Natural killer cell (primary cell): Measurements from ENCODE around the gene MAP2K4. TPM values are rescaled to one million over a fixed set of nuclear protein-coding genes. Genes with fewer than 3 reads are reported as not detected.
A peak's percentile ranks its signal among the peaks of the same experiment; 100 is the strongest.

ENCODE experiments used
- ATAC-seq, 3 donors: fragments of 150-1000 bp in 2 of 3; fragments of 200-7000 bp in 1 of 3; cut with Tn5 transposase; 1 replicate in 1 of 3; 2 replicates in 2 of 3; pipeline ENCODE4 v1.10.0; 2021; ENCODE audit warnings: mild to moderate bottlenecking in 2 of 3, moderate library complexity in 2 of 3
- DNase-seq, 2 donors: peaks; one replicate each; pipeline versions ENCODE4 v3.0.0 to v3.0.0-alpha.2; 2013 to 2021; ENCODE audit warnings: mixed read lengths in 1 of 2
- H3K27ac ChIP-seq: one replicate; pipeline ENCODE4 v1.5.1; 2013; ENCODE audit warnings: mild to moderate bottlenecking, low read length
- H3K27me3 ChIP-seq: one replicate; pipeline ENCODE4 v1.6.1; 2013; ENCODE audit warnings: low read length; ENCODE audit not compliant: control insufficient read depth, insufficient read depth
- H3K36me3 ChIP-seq: one replicate; pipeline ENCODE4 v1.6.1; 2013; ENCODE audit warnings: low read length; ENCODE audit not compliant: control insufficient read depth, insufficient read depth
- H3K4me1 ChIP-seq: one replicate; pipeline ENCODE4 v1.6.1; 2013; ENCODE audit warnings: low read length; ENCODE audit not compliant: control insufficient read depth, insufficient read depth
- H3K4me3 ChIP-seq: one replicate; pipeline ENCODE4 v1.5.1; 2013; ENCODE audit warnings: low read length
- H3K9me3 ChIP-seq: one replicate; pipeline ENCODE4 v1.6.1; 2013; ENCODE audit warnings: low read length; ENCODE audit not compliant: control insufficient read depth, insufficient read depth
- H3K27ac Mint-ChIP-seq, 2 donors: one replicate each; pipeline ENCODE4 v1.8.0; 2022; ENCODE audit warnings: mild to moderate bottlenecking in 2 of 2, mixed read lengths in 2 of 2, moderate library complexity in 1 of 2
- H3K27me3 Mint-ChIP-seq, 2 donors: one replicate each; pipeline ENCODE4 v1.8.0; 2022; ENCODE audit warnings: low read depth in 2 of 2, mixed read lengths in 2 of 2
- H3K36me3 Mint-ChIP-seq: one replicate; pipeline ENCODE4 v1.8.0; 2022; ENCODE audit warnings: mixed read lengths
- H3K4me1 Mint-ChIP-seq, 2 donors: one replicate each; pipeline ENCODE4 v1.8.0; 2022; ENCODE audit warnings: mixed read lengths in 2 of 2
- H3K4me3 Mint-ChIP-seq: one replicate; pipeline ENCODE4 v1.8.0; 2022; ENCODE audit warnings: mild to moderate bottlenecking, moderate library complexity, mixed read lengths
- H3K9me3 Mint-ChIP-seq, 2 donors: one replicate each; pipeline ENCODE4 v1.8.0; 2022; ENCODE audit warnings: mixed read lengths in 2 of 2
- CTCF ChIP-seq: fragments of 200-600 bp; IDR thresholded peaks from one replicate; pipeline ENCODE4 v1.8.0; 2022; ENCODE audit warnings: antibody characterized with exemption
- WGBS: methylation state at CpG from one replicate; pipeline ENCODE4 v1.1.7; 2013; ENCODE audit warnings: missing lambda C conversion rate; ENCODE audit not compliant: insufficient coverage; 5-methylcytosine and 5-hydroxymethylcytosine counted together
- intact Hi-C: fragments of 100-400 bp; cut with micrococcal nuclease; formaldehyde crosslinking; loops from one replicate; pipeline ENCODE4 v1.14.2; 2022
- total RNA-seq, 4 donors: library from RNA; stranded (reverse); fragments of 120-200 nt in 1 of 4; gene quantifications; one replicate each; pipeline versions ENCODE4 v1.2.3 to v1.2.4, GENCODE V29; 2013 to 2022

Gene MAP2K4
- total RNA-seq, 3 donors from 2014 or later (not counting 1 experiment from before 2014, with no cell fraction given), result 30.1 to 35.0 (median 33.7) TPM

GRCh38 chr17:12085076-12085949, 64.6 kb downstream of the MAP2K4 start:
- Mint-ChIP-seq H3K4me3 (no peak overlapping the region), H3K36me3 (no peaks in the 10 kb centered on the region), H3K4me1 (peaks cover 52 to 71% of the 10 kb centered on the region in 2 donors), H3K27ac (no peak overlapping the region), H3K27me3 (no peaks in the 10 kb centered on the region), H3K9me3 (no peaks in the 10 kb centered on the region)
- no peak for TF ChIP-seq CTCF
- H3K9me3 ChIP-seq, result no peaks in the 10 kb centered on the region
- no peak overlapping the region for H3K27ac ChIP-seq
- WGBS, result 98% methylated on average over 4 of the region's 4 CpGs
- H3K27me3 ChIP-seq, result no peaks in the 10 kb centered on the region
- H3K4me1 ChIP-seq, result no peaks in the 10 kb centered on the region
- intact Hi-C loops, result no loop called here
- no peak overlapping the region for H3K4me3 ChIP-seq
- no peak for DNase-seq
- no peak for ATAC-seq
- peaks cover 5% of the 10 kb centered on the region for H3K36me3 ChIP-seq

GRCh38 chr17:12088035-12088434, 67.4 kb downstream of the MAP2K4 start:
- Mint-ChIP-seq H3K36me3 (no peaks in the 10 kb centered on the region), H3K4me3 (no peak overlapping the region), H3K27me3 (no peaks in the 10 kb centered on the region), H3K9me3 (no peaks in the 10 kb centered on the region), H3K4me1 (peaks cover 36 to 53% of the 10 kb centered on the region in 2 donors), H3K27ac (peak overlapping the region in 1 of 2 donors; percentile 15)
- H3K4me3 ChIP-seq, result no peak overlapping the region
- ATAC-seq, result no peak
- no peaks in the 10 kb centered on the region for H3K4me1 ChIP-seq
- H3K36me3 ChIP-seq, result peaks cover 2% of the 10 kb centered on the region
- H3K27ac ChIP-seq, result no peak overlapping the region
- no CpG with 5 or more reads among the region's 1 CpG for WGBS
- no peak for DNase-seq
- no peaks in the 10 kb centered on the region for H3K27me3 ChIP-seq
- intact Hi-C loops, result no loop called here
- H3K9me3 ChIP-seq, result no peaks in the 10 kb centered on the region
- no peak for TF ChIP-seq CTCF

GRCh38 chr17:12089809-12090384, 69.2 kb downstream of the MAP2K4 start:
- Histone ChIP-seq H3K27ac (no peak overlapping the region), H3K36me3 (peaks cover 2% of the 10 kb centered on the region), H3K9me3 (no peaks in the 10 kb centered on the region), H3K4me1 (no peaks in the 10 kb centered on the region), H3K4me3 (no peak overlapping the region), H3K27me3 (no peaks in the 10 kb centered on the region)
- no peak for DNase-seq
- TF ChIP-seq CTCF, result no peak
- Mint-ChIP-seq H3K36me3 (no peaks in the 10 kb centered on the region), H3K27me3 (no peaks in the 10 kb centered on the region), H3K4me1 (peaks cover 31 to 42% of the 10 kb centered on the region in 2 donors), H3K4me3 (no peak overlapping the region), H3K27ac (no peak overlapping the region), H3K9me3 (no peaks in the 10 kb centered on the region)
- WGBS, result 94% methylated on average over 3 of the region's 3 CpGs
- ATAC-seq, result no peak
- intact Hi-C loops, result no loop called here
